Measurements from ENCODE around the gene ACOX2. TPM values are rescaled to one million over a fixed set of nuclear protein-coding genes. Genes with fewer than 3 reads are reported as not detected.

ACOX2 gene
- total and polyA plus RNA-seq, 2 of the 8 experiments (the other 6 are each of a cell fraction or from before 2014, with no cell fraction given): 3.2 to 9.2 TPM

GRCh38 chr3:58507356-58508078, 29.5 kb downstream of the ACOX2 start (continued):
- TF ChIP-seq SP4 (IDR thresholded peaks at IDR 0.05; ENCODE audit: low read length) (no peak), EGR1 (IDR thresholded peaks at IDR 0.05; ENCODE audit: borderline replicate concordance, low read depth, low read length) (no peak), ATF2 (IDR thresholded peaks at IDR 0.05; ENCODE audit: low read length) (no peak), SRF (IDR thresholded peaks at IDR 0.05; ENCODE audit: low read depth, low read length) (no peak)

All from H1 (cell line).